A549 (cell line): ENCODE data around the gene UXT.

ENCODE experiments used
- KDM5A ChIP-seq: fragments of 200-600 bp; sonication (generic); IDR thresholded peaks from 2 replicates; pipeline ENCODE4 v1.6.1; 2016; ENCODE audit warnings: antibody characterized with exemption, mild to moderate bottlenecking
- RAD21 ChIP-seq, 2 experiments: fragments of >200 bp in 1 of 2; sonication (Bioruptor Twin) in 1 of 2; formaldehyde crosslinking in 1 of 2; IDR thresholded peaks in 1 of 2; conservative IDR thresholded peaks in 1 of 2; 2 replicates in 1 of 2; 3 replicates in 1 of 2; pipeline ENCODE4 v1.6.1; 2012 to 2018; ENCODE audit warnings: inconsistent platforms in 1 of 2
- USF2 ChIP-seq: fragments of 450-650 bp; IDR thresholded peaks from 2 replicates; pipeline ENCODE4 v1.6.1; 2014; ENCODE audit warnings: antibody characterized with exemption

- TF ChIP-seq KDM5A, result no peak
- TF ChIP-seq RAD21 (conservative IDR thresholded peaks at IDR 0.05 in 1 of 2, IDR thresholded peaks at IDR 0.05 in 1 of 2), result no peak
- TF ChIP-seq USF2, result no peak
These were observed 48.5 kb downstream of the UXT start for GRCh38 chrX:47610511-47610910.
